Spleen (tissue), 11 donors: ENCODE measurements around the gene ZDHHC14. TPM values are rescaled to one million over a fixed set of nuclear protein-coding genes. Genes with fewer than 3 reads are reported as not detected.

ENCODE experiments used
- DNase-seq: peaks from one replicate; pipeline ENCODE4 v3.0.0-alpha.2; 2020
- H3K27ac ChIP-seq, 8 donors: fragments of 200-600 bp; sonication (generic) in 7 of 8; 1 replicate in 4 of 8; 2 replicates in 4 of 8; pipeline versions ENCODE4 v1.5.0 to v1.8.0; 2016 to 2021; ENCODE audit warnings: inconsistent platforms in 4 of 8, mild to moderate bottlenecking in 4 of 8, moderate library complexity in 1 of 8
- H3K27me3 ChIP-seq, 7 donors: fragments of 200-600 bp; sonication (generic) in 6 of 7; replicated peaks in 1 of 7; 1 replicate in 4 of 7; 2 replicates in 3 of 7; pipeline versions ENCODE4 v1.5.0 to v1.8.0; 2016 to 2021; ENCODE audit warnings: inconsistent platforms in 3 of 7, mild to moderate bottlenecking in 1 of 7
- H3K36me3 ChIP-seq, 6 donors: fragments of 200-600 bp; sonication (generic) in 5 of 6; 1 replicate in 4 of 6; 2 replicates in 2 of 6; pipeline versions ENCODE4 v1.5.0 to v1.8.0; 2016 to 2021; ENCODE audit warnings: inconsistent platforms in 2 of 6
- H3K4me1 ChIP-seq, 6 donors: fragments of 200-600 bp; sonication (generic) in 5 of 6; 1 replicate in 3 of 6; 2 replicates in 3 of 6; pipeline versions ENCODE4 v1.5.0 to v1.8.0; 2016 to 2021; ENCODE audit warnings: inconsistent platforms in 3 of 6
- H3K4me3 ChIP-seq, 8 donors: fragments of 200-600 bp; sonication (generic) in 7 of 8; 1 replicate in 4 of 8; 2 replicates in 4 of 8; pipeline versions ENCODE4 v1.5.0 to v1.8.0; 2016 to 2021; ENCODE audit warnings: inconsistent platforms in 4 of 8, mild to moderate bottlenecking in 4 of 8, moderate library complexity in 2 of 8
- H3K9me3 ChIP-seq, 8 donors: fragments of 200-600 bp; sonication (generic) in 7 of 8; 1 replicate in 4 of 8; 2 replicates in 4 of 8; pipeline versions ENCODE4 v1.5.0 to v1.8.0; 2016 to 2021; ENCODE audit warnings: inconsistent platforms in 4 of 8
- CTCF ChIP-seq, 11 experiments: fragments of 200-600 bp in 7 of 11; fragments of 450-650 bp in 4 of 11; sonication (generic) in 4 of 11; IDR thresholded peaks in 8 of 11; conservative IDR thresholded peaks in 3 of 11; 1 replicate in 7 of 11; 2 replicates in 4 of 11; pipeline versions ENCODE4 v1.4.0 to v1.8.0; 2016 to 2021; ENCODE audit warnings: antibody characterized with exemption in 11 of 11, inconsistent platforms in 4 of 11, mild to moderate bottlenecking in 1 of 11
- POLR2A ChIP-seq, 3 donors: fragments of 450-650 bp; IDR thresholded peaks; one replicate each; pipeline ENCODE4 v1.5.1; 2017; ENCODE audit warnings: antibody characterized with exemption in 3 of 3, mild to moderate bottlenecking in 1 of 3
- POLR2AphosphoS5 ChIP-seq, 3 donors: sonication (generic); formaldehyde crosslinking; IDR thresholded peaks; one replicate each; pipeline ENCODE4 v1.5.1; 2017; ENCODE audit warnings: antibody characterized with exemption in 3 of 3
- WGBS, 5 donors: extraction: QIAGEN DNeasy Blood & Tissue Kit in 3 of 5; methylation state at CpG; one replicate each; pipeline versions ENCODE4 v1.1.5 to v1.1.7; 2013 to 2018; 5-methylcytosine and 5-hydroxymethylcytosine counted together
- intact Hi-C: fragments of 100-400 bp; cut with DNase I; formaldehyde crosslinking; loops from one replicate; pipeline ENCODE4 v1.15.0; 2023; ENCODE audit warnings: low total_unique reads
- polyA plus RNA-seq, 3 donors: library from polyadenylated mRNA; stranded (reverse); fragments of 200-250 nt; gene quantifications; one replicate each; pipeline ENCODE4 v1.2.1, GENCODE V29; 2013
- total RNA-seq, 7 donors: library from RNA; depleted of rRNA in 3 of 7; stranded (reverse); fragments of >200 nt in 3 of 7; fragmentation: NEBNext Ultra II Directional in 4 of 7; extraction: Animal tissue kit (Norgen Biotek cat#: 25700) in 4 of 7; gene quantifications; one replicate each; pipeline versions ENCODE4 v1.1.0 to v1.2.1, GENCODE V29; 2016 to 2021
- donor health status: healthy with polysubstance abuse.
- donor health status: DM: no; HTN: no; CAD: no; lungs with moderate emphysema.
- donor health status: DM: no; HTN: no; CAD: no.
- donor health status: Bipolar disorder and iron deficiency.
- donor health status: healthy.
- donor health status: DM: no; HTN: no; CAD: no.
- donor health status: DM: yes; HTN: yes; CAD: no.

Gene ZDHHC14
- total and polyA plus RNA-seq, 10 donors, result 7.8 to 18.2 (median 11.7) TPM

GRCh38 chr6:157533048-157533871, 152.3 kb downstream of the ZDHHC14 start:
- Histone ChIP-seq H3K27me3 (no peaks in the 10 kb centered on the region), H3K36me3 (no peaks in the 10 kb centered on the region), H3K4me1 (peaks cover 27 to 74% (median 37%) of the 10 kb centered on the region in 6 donors), H3K4me3 (no peak overlapping the region), H3K9me3 (no peaks in the 10 kb centered on the region), H3K27ac (no peak overlapping the region)
- no peak for TF ChIP-seq CTCF (IDR thresholded peaks at IDR 0.05 in 8 of 11, conservative IDR thresholded peaks at IDR 0.05 in 3 of 11)
- TF ChIP-seq POLR2A (IDR thresholded peaks at IDR 0.05), result no peak
- no peak for TF ChIP-seq POLR2AphosphoS5 (IDR thresholded peaks at IDR 0.05)
- no peak for DNase-seq
- 74 to 83% (median 80%) methylated on average over 9 of the region's 9 CpGs for WGBS, 5 donors
- intact Hi-C loops, result no loop called here

- no peak for DNase-seq
- WGBS, 5 donors, result 96 to 99% (median 97%) methylated on average over 8 of the region's 8 CpGs
- Histone ChIP-seq H3K27ac (peak overlapping the region in 3 of 8 donors; percentile 75 to 80 (median 76)), H3K36me3 (no peaks in the 10 kb centered on the region), H3K9me3 (no peaks in the 10 kb centered on the region), H3K4me3 (no peak overlapping the region), H3K4me1 (peaks cover 31 to 74% (median 43%) of the 10 kb centered on the region in 6 donors), H3K27me3 (no peaks in the 10 kb centered on the region)
- no peak for TF ChIP-seq CTCF (IDR thresholded peaks at IDR 0.05 in 8 of 11, conservative IDR thresholded peaks at IDR 0.05 in 3 of 11)
- no peak for TF ChIP-seq POLR2A (IDR thresholded peaks at IDR 0.05)
- no peak for TF ChIP-seq POLR2AphosphoS5 (IDR thresholded peaks at IDR 0.05)
- intact Hi-C loops, result no loop called here
Measured at GRCh38 chr6:157534134-157534871, 153.3 kb downstream of the ZDHHC14 start.

GRCh38 chr6:157534977-157535339, 154.0 kb downstream of the ZDHHC14 start:
- intact Hi-C loops, result no loop called here
- Histone ChIP-seq H3K4me1 (peaks cover 31 to 74% (median 49%) of the 10 kb centered on the region in 6 donors), H3K27me3 (no peaks in the 10 kb centered on the region), H3K9me3 (no peaks in the 10 kb centered on the region), H3K36me3 (no peaks in the 10 kb centered on the region), H3K4me3 (no peak overlapping the region), H3K27ac (peak overlapping the region in 7 of 8 donors; percentile 44 to 80 (median 71))
- TF ChIP-seq POLR2AphosphoS5 (IDR thresholded peaks at IDR 0.05) (no peak), CTCF (IDR thresholded peaks at IDR 0.05 in 8 of 11, conservative IDR thresholded peaks at IDR 0.05 in 3 of 11) (no peak), POLR2A (IDR thresholded peaks at IDR 0.05) (no peak)
- DNase-seq, result no peak
- WGBS, 5 donors, result 77 to 91% (median 87%) methylated on average over 3 of the region's 3 CpGs
